HCT116 (cell line): ENCODE results near the gene SLC7A1. TPM values are rescaled to one million over a fixed set of nuclear protein-coding genes. Genes with fewer than 3 reads are reported as not detected.

ENCODE experiments used
- ATAC-seq: fragments of 200-7000 bp; cut with Tn5 transposase; 2 replicates; pipeline ENCODE4 v1.9.1; 2020; ENCODE audit warnings: mild to moderate bottlenecking, moderate library complexity
- BruUV-seq: library from RNA; stranded (reverse); fragments of 400-500 nt; replicated peaks from 2 replicates; lab custom pipeline; 2021; lab: Mats Ljungman, UMichigan
- CTCF ChIA-PET: fragments of 300-600 bp; sonication (Branson Sonifier 250); formaldehyde crosslinking; loops from one replicate; lab custom pipeline; 2021; ENCODE audit warnings: antibody characterized with exemption; lab: Charles Lee
- POLR2A ChIA-PET: fragments of 300-600, 350-600 bp; sonication (Branson Sonifier 250); formaldehyde crosslinking; loops from one replicate; lab custom pipeline; 2021; ENCODE audit warnings: antibody characterized with exemption; lab: Charles Lee
- RAD21 ChIA-PET, 2 experiments: fragments of 300-600 bp; sonication (Branson Sonifier 250); formaldehyde crosslinking; loops; one replicate each; lab custom pipeline; 2023; ENCODE audit warnings: low total read pairs in 2 of 2; ENCODE audit not compliant: uncharacterized antibody in 2 of 2, unreplicated experiment in 2 of 2, low non-redundant PET in 1 of 2; lab: Charles Lee
- DNase-seq: peaks from one replicate; pipeline ENCODE4 v3.0.0-alpha.2; 2010; ENCODE audit warnings: low read depth, low spot score
- H2AFZ ChIP-seq: fragments of 200-600 bp; shearing (Covaris generic), sonication (generic); 2 replicates; pipeline ENCODE4 v1.6.1; 2017; ENCODE audit warnings: low read depth, mixed run types, mixed read lengths, antibody characterized with exemption, low read length; ENCODE audit not compliant: poor library complexity, severe bottlenecking
- H3K27ac ChIP-seq: 2 replicates; pipeline ENCODE4 v1.5.1; 2012; ENCODE audit warnings: low read depth, low read length
- H3K27me3 ChIP-seq: fragments of 200-600 bp; sonication (generic); 2 replicates; pipeline ENCODE4 v1.6.1; 2016; ENCODE audit warnings: mixed run types, low read length, mixed read lengths; ENCODE audit not compliant: insufficient read depth
- H3K36me3 ChIP-seq, 2 experiments: fragments of 200-500 bp in 1 of 2; fragments of 200-600 bp in 1 of 2; sonication (Bioruptor generic) in 1 of 2; sonication (generic) in 1 of 2; 2 replicates each; pipeline versions ENCODE4 v1.5.1 to v1.6.1; 2014 to 2016; ENCODE audit warnings: low read length in 2 of 2, inconsistent platforms in 1 of 2, mixed read lengths in 1 of 2, mixed run types in 1 of 2; ENCODE audit not compliant: insufficient read depth in 2 of 2, control insufficient read depth in 1 of 2
- H3K4me1 ChIP-seq, 2 experiments: fragments of 200-600 bp in 1 of 2; sonication (generic) in 1 of 2; 2 replicates each; pipeline versions ENCODE4 v1.5.1 to v1.6.1; 2012 to 2017; ENCODE audit warnings: low read length in 2 of 2, inconsistent platforms in 1 of 2, mild to moderate bottlenecking in 1 of 2, mixed read lengths in 1 of 2, mixed run types in 1 of 2, moderate library complexity in 1 of 2; ENCODE audit not compliant: insufficient read depth in 2 of 2, control insufficient read depth in 1 of 2
- H3K4me2 ChIP-seq: fragments of 200-600 bp; sonication (generic); 2 replicates; pipeline ENCODE4 v1.6.1; 2017; ENCODE audit warnings: mixed run types, low read length, mixed read lengths
- H3K4me3 ChIP-seq, 2 experiments: fragments of 200-600 bp in 1 of 2; sonication (generic) in 1 of 2; replicated peaks in 1 of 2; 2 replicates each; pipeline ENCODE4 v1.5.1; 2011 to 2016; ENCODE audit warnings: low read length in 2 of 2, control low read depth in 1 of 2, low read depth in 1 of 2, mild to moderate bottlenecking in 1 of 2, mixed read lengths in 1 of 2, mixed run types in 1 of 2
- H3K79me2 ChIP-seq: fragments of 200-600 bp; sonication (generic); 2 replicates; pipeline ENCODE4 v1.6.1; 2017; ENCODE audit warnings: mild to moderate bottlenecking, mixed run types, low read length, moderate library complexity, mixed read lengths; ENCODE audit not compliant: insufficient read depth
- H3K9ac ChIP-seq: fragments of 200-600 bp; sonication (generic); 2 replicates; pipeline ENCODE4 v1.6.1; 2016; ENCODE audit warnings: low read length, mixed read lengths
- H3K9me2 ChIP-seq: fragments of 200-600 bp; sonication (generic), shearing (Covaris generic); 2 replicates; pipeline ENCODE4 v1.6.1; 2017; ENCODE audit warnings: mixed run types, mild to moderate bottlenecking, moderate library complexity; ENCODE audit not compliant: insufficient read depth
- H3K9me3 ChIP-seq, 2 experiments: fragments of 200-500 bp in 1 of 2; fragments of 200-600 bp in 1 of 2; sonication (Bioruptor generic) in 1 of 2; sonication (generic) in 1 of 2; 2 replicates each; pipeline ENCODE4 v1.6.1; 2014 to 2017; ENCODE audit warnings: low read length in 2 of 2, mixed read lengths in 2 of 2, inconsistent platforms in 1 of 2, low read depth in 1 of 2, mild to moderate bottlenecking in 1 of 2, mixed run types in 1 of 2, moderate library complexity in 1 of 2; ENCODE audit not compliant: control insufficient read depth in 1 of 2, insufficient read depth in 1 of 2
- H4K20me1 ChIP-seq: fragments of 200-600 bp; sonication (generic), shearing (Covaris generic); 2 replicates; pipeline ENCODE4 v1.6.1; 2017; ENCODE audit warnings: mixed run types, mild to moderate bottlenecking, moderate library complexity; ENCODE audit not compliant: insufficient read depth
- ATF3 ChIP-seq: IDR thresholded peaks from 2 replicates; pipeline ENCODE4 v1.6.1; 2012
- CBX3 ChIP-seq: IDR thresholded peaks from 2 replicates; pipeline ENCODE4 v1.6.1; 2012; ENCODE audit warnings: low read depth
- CTCF ChIP-seq, 3 experiments: fragments of 200-600 bp in 1 of 3; sonication (generic) in 1 of 3; IDR thresholded peaks in 2 of 3; conservative IDR thresholded peaks in 1 of 3; 2 replicates each; pipeline ENCODE4 v1.5.1; 2012 to 2017; ENCODE audit warnings: low read depth in 2 of 3, low read length in 2 of 3, antibody characterized with exemption in 1 of 3, borderline replicate concordance in 1 of 3, control low read depth in 1 of 3, mild to moderate bottlenecking in 1 of 3, mixed read lengths in 1 of 3, mixed run types in 1 of 3, moderate library complexity in 1 of 3; ENCODE audit not compliant: insufficient read depth in 1 of 3
- EGR1 ChIP-seq: IDR thresholded peaks from 2 replicates; pipeline ENCODE4 v1.6.1; 2012; ENCODE audit warnings: low read depth
- ELF1 ChIP-seq: IDR thresholded peaks from 2 replicates; pipeline ENCODE4 v1.6.1; 2012; ENCODE audit warnings: low read depth, borderline replicate concordance
- JUND ChIP-seq: IDR thresholded peaks from 2 replicates; pipeline ENCODE4 v1.6.1; 2012
- TCF7L2 ChIP-seq: IDR thresholded peaks from 2 replicates; pipeline ENCODE4 v1.7.0; 2011; ENCODE audit warnings: borderline replicate concordance, inconsistent platforms; ENCODE audit not compliant: insufficient read depth, insufficient read length; ENCODE audit errors: extremely low read depth
- intact Hi-C: fragments of 100-400 bp; cut with micrococcal nuclease; formaldehyde crosslinking; loops from 2 replicates; pipeline ENCODE4 v1.10.0; 2022
- total RNA-seq: library from RNA; stranded (reverse); gene quantifications from one replicate; pipeline ENCODE4 v1.2.1, GENCODE V29; 2021; ENCODE audit not compliant: unreplicated experiment

Gene SLC7A1
- total RNA-seq, 1 experiment from 2014 or later = 124 TPM

GRCh38 chr13:29569253-29570050, 26.0 kb downstream of the SLC7A1 start:
- no peak for ATAC-seq

GRCh38 chr13:29568731-29569130, 26.8 kb downstream of the SLC7A1 start:
- H3K79me2 ChIP-seq = peaks cover 100% of the 10 kb centered on the region
- no peaks in the 10 kb centered on the region for H3K9me2 ChIP-seq
- no peak overlapping the region for H3K27ac ChIP-seq
- H2AFZ ChIP-seq = no peak overlapping the region
- no peak overlapping the region for H3K4me3 ChIP-seq
- H3K27me3 ChIP-seq = no peaks in the 10 kb centered on the region
- no peaks in the 10 kb centered on the region for H3K9me3 ChIP-seq
- no peaks in the 10 kb centered on the region for H3K4me1 ChIP-seq
- peaks cover 8% of the 10 kb centered on the region; the same call in 1 of the 2 replicates for H4K20me1 ChIP-seq
- ATAC-seq (no peak), DNase-seq (no peak)
- H3K4me2 ChIP-seq = no peak overlapping the region
- TF ChIP-seq JUND = no peak
- TF ChIP-seq CBX3 = no peak
- TF ChIP-seq ATF3 = no peak
- no peak for TF ChIP-seq CTCF (IDR thresholded peaks at IDR 0.05 in 2 of 3, conservative IDR thresholded peaks at IDR 0.05 in 1 of 3; ENCODE audit: borderline replicate concordance in 1 of 3, insufficient read depth in 1 of 3, low read depth in 2 of 3, low read length in 2 of 3)
- no peaks in the 10 kb centered on the region; a peak in 1 of 4 replicates for H3K36me3 ChIP-seq
- ChIA-PET RAD21 (no interaction called here), CTCF (no interaction called here), POLR2A (no interaction called here)
- intact Hi-C loops = no loop called here
- no TSS peak for BruUV-seq
- H3K9ac ChIP-seq = no peak overlapping the region

More at GRCh38 chr13:29569253-29570050, 26.0 kb downstream of the SLC7A1 start:
- no peak for DNase-seq
- no peaks in the 10 kb centered on the region for H3K9me3 ChIP-seq
- peaks cover 11% of the 10 kb centered on the region; the same call in 1 of the 2 replicates for H4K20me1 ChIP-seq
- H3K4me1 ChIP-seq = no peaks in the 10 kb centered on the region
- POLR2A ChIA-PET = no interaction called here
- H3K4me3 ChIP-seq = no peak overlapping the region
- H3K9ac ChIP-seq = no peak overlapping the region
- H2AFZ ChIP-seq = no peak overlapping the region
- H3K36me3 ChIP-seq = no peaks in the 10 kb centered on the region; a peak in 1 of 4 replicates
- intact Hi-C loops = no loop called here
- CTCF ChIA-PET = no interaction called here
- no peaks in the 10 kb centered on the region for H3K27me3 ChIP-seq
- TF ChIP-seq EGR1 (no peak), ELF1 (no peak), TCF7L2 (no peak)
- peaks cover 100% of the 10 kb centered on the region for H3K79me2 ChIP-seq
- RAD21 ChIA-PET = no interaction called here
- no peak overlapping the region for H3K27ac ChIP-seq
- no TSS peak for BruUV-seq
- no peaks in the 10 kb centered on the region for H3K9me2 ChIP-seq
- H3K4me2 ChIP-seq = no peak overlapping the region
